GM21528 (cell line): ENCODE results near the gene STAG2.

Experiments used
- ATAC-seq: cut with Tn5 transposase; IDR thresholded peaks from one replicate; pipeline ENCODE4 v1.9.1; 2021; ENCODE audit warnings: mild to moderate bottlenecking, moderate library complexity; ENCODE audit not compliant: unreplicated experiment, low FRiP score

The STAG2 gene

GRCh38 chrX:123971982-123972381 is 10.5 kb downstream of the STAG2 start:
- no peak for ATAC-seq

- ATAC-seq, result no peak
These were observed 12.4 kb downstream of the STAG2 start for GRCh38 chrX:123973921-123974320.

- ATAC-seq, result no peak
These were observed 13.7 kb downstream of the STAG2 start for GRCh38 chrX:123975180-123975579.

DNA sequence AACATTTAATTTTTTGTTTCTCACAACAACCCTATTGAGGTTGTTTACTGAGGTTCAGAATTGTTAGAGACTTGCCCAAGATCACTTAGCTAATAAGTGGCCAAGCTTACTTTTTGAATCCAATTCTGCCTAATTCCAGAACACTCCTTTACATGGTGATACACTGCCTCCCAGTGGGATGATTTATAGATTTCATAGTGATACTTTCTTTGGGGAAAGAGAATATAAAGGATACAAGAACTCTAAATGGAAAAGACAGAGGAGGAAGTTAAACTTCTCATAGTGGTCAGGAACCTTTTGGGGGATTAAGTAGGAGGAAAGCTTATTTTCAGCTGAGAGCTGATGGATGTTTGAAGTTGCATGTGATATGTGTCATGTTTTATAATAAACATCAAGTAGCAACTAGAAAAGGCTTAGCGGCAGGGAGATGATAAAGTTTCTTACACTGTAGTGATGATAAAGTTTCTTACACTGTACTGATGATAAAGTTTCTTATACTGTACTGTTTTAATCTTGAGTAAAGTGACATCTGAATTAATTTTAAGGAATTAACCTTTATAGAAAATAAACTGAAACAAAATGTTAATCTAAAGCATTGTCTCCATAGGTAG is 15.3 kb downstream of the STAG2 start:
- no peak for ATAC-seq

DNA sequence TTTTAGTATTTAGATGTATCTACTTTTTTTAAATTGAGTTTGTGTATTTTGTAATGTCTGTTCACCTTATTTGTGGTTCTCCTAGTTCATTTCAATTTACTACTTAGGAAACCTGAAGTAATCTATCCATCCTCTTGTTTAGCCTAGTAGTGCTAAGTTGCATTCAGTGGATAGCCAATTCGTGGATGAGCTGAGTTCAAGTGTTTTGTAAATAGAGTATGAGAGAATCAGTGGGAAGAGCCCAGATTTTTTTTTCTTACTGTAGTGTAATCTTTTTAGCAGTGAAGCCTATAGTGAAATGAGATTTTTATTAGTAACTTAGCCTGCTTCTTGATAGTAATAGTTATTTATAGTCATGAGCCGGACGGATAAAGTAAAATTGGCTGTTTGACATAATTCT is 21.7 kb downstream of the STAG2 start:
- no peak for ATAC-seq

- no peak for ATAC-seq
These were observed 24.9 kb downstream of the STAG2 start for GRCh38 chrX:123986377-123986776.

DNA sequence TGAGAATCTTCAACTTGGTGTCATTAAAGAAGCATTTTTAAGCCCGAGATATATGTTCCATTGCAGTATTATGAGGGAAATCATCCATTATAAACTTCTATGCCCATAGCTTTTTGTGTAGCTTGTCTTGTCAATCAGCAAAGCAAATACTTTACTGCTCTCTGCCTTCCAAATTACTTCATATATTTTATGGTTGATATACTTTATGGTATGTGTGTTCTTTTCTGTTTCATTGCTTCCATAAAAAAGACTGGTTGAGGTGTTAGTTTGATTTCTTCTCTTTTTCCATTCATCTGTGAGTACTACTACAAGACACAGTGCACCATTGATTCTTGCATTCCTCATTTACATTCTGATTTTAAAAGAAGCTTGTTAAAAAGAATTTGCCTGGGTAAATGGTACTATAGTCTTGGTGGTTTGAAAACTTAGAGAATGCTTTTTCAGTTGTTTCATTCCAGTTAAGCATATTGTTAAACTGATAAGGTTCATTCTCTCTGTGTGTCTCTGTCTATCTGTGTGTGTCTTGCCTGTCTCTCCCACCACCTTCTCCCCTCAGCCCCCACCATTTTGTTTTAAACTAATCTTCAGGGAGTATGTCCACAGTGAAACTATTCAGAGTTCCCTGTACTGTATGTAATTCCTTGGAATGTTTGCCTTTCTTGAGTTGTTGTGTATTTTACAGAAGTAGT is 27.1 kb downstream of the STAG2 start:
- no peak for ATAC-seq

DNA sequence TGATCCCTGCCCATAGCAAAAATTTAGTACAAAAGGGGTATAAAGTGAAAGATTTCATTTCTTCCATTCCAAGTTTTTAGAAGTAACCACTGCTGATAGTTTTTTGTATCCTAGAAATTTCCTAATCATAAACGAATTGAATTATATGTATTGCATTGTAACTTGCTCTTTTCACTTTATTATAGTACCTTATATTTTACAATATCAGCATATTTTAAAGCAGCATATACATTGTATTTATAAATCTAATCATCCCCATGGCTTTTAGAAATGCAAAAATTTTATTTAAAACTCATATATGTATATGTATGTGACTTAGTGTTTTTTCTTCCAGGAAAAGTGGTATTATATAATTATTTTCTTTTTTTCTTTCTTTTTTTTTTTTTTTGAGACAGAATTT is 27.7 kb downstream of the STAG2 start:
- ATAC-seq, result no peak

GRCh38 chrX:123990169-123990568 is 28.7 kb downstream of the STAG2 start:
- ATAC-seq, result no peak

DNA sequence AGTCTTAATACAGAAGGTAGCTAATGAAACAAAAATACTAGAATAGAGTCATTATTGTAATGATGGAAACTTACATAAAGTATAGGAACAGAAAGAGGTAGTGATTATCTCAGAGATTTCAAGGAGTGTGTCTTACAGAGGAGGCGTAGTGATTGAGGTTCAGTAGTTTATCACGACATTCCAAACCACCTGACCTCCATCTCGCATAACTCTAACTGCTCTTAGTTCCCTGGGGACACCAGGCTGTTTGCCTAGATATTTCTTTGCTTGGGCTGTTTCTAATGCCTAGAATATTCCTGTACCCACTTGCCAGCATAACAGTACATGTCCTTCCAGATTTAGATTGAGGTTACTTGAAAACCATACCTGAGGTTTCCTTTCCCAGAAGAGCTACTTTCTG is 29.1 kb downstream of the STAG2 start:
- ATAC-seq, result no peak

DNA sequence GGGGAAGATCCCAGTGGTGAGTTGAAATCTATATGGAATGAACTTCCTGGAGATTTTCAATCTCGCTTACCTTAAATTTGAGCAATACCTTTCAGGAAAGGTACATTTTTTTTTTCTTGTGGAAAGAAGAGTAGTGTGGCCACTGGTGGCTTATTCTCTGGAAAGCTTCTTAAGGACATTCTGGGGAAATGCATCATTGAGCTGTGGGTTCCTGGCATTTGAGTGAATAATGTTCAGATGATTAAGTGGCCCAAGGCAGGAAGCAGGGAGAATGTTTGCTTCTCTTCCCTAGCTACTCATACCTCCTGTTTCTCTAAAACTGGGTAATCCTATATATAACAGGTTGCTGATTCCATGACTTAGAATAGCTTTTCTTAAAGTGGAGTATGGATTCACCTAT is 31.8 kb downstream of the STAG2 start:
- no peak for ATAC-seq

DNA sequence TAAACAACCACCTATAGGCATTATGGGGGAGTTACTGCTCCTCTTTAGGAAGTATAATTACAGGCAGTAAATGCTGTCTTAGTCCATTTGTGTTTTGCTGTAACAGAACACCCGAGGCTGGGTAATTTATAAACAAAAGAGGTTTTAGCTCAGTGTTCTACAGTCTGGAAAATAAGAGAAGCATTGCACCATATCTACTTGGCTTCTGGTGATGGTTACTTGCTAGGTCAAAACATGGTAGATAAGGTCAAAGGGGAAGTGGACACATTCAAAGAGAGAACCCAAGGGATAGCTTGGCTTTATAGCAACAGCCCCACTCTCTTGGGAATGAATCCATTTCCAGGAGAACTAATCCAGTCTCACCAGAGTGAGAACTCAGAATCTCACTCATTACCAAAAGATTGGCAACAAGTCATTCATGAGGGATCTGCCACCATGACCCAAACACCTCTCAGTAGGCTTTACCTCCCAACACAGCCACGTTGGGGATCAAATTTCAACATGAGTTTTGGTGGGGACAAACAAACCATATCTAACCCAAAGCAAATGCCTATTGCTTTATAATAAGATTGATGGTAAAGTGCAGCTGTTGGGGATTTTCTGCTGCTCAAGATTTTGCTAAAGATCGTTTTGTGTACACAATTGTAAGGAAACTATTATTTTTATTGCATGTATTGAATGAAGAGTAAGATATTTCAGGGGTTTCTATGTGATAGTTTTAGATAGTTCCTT is 32.6 kb downstream of the STAG2 start:
- no peak for ATAC-seq

- no peak for ATAC-seq
These were observed 33.2 kb downstream of the STAG2 start for GRCh38 chrX:123994730-123995129.

DNA sequence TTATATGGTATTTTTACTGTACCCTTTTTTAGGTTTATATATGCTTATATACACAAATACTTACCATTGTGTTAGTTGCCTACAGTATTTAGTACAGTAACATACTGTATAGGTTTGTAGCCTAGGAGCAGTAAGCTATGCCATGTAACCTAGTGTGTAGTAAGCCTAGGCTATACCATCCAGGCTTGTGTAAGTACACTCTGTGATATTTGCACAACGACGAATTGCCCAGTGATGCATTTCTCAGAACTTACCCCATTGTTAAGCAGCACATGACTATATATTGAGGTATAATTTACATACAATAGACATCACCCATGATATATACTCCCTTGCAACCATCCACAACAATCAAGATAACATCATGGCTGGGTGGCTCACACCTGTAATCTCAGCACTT is 40.1 kb downstream of the STAG2 start:
- no peak for ATAC-seq

DNA sequence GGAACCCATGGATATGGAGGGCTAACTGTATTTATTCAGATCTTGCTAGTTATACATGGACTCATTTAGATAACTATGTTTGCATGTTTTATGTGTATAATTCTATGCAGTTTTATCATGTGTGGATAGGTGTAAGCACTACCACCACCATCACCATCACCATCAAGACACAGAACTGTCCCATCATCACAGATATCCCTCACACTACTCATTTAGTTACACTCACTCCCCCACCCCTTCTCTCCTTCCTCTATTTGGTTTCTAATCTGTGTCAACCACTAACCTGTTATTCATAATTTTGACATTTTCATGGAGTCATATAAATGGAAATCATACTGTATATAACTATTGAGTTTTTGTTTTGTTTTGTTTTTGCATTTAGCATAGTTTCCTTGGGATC is 43.7 kb downstream of the STAG2 start:
- ATAC-seq, result no peak

GRCh38 chrX:124010157-124010556 is 48.7 kb downstream of the STAG2 start:
- ATAC-seq, result peak; percentile 85

DNA sequence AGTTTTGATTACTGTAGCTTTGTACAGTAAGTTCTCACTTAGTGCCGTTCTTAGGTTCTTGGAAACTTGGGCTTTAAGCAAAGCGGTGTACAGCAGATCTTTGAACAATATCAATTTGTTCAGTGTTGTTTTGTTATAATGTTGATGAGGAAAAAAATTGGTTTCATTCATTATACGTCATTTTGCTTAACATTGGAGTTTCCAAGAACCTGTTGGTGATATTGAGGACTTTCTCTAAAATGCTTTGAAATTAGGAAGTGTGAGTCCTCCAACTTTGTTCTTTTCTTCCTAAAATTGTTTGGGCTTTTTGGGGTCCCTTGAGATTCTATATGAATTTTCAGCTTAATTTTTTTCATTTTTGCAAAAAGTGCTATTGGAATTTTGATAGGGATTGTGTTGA is 49.1 kb downstream of the STAG2 start:
- ATAC-seq, result no peak

DNA sequence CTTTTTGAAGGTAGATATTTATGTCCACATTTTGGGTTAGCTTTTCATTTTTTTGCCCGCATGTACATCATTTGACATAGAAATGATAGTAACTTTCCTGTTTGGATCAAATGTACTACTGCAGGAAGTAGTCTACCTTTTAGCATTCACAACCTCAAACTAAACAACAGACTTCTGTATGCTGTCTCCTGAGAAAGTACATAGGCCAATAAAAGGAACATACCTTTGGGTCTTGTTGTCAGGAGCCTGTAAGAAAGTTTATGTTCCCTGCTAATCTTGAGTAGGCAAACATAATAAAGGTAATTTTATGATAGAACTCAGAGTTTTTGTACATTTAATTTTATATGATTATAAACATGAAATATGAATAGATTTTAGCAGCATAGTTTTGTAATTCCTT is 54.2 kb downstream of the STAG2 start:
- ATAC-seq, result no peak

- ATAC-seq, result no peak
These were observed 55.3 kb downstream of the STAG2 start for GRCh38 chrX:124016825-124017224.

- no peak for ATAC-seq
These were observed 56.5 kb downstream of the STAG2 start for GRCh38 chrX:124018023-124018422.

DNA sequence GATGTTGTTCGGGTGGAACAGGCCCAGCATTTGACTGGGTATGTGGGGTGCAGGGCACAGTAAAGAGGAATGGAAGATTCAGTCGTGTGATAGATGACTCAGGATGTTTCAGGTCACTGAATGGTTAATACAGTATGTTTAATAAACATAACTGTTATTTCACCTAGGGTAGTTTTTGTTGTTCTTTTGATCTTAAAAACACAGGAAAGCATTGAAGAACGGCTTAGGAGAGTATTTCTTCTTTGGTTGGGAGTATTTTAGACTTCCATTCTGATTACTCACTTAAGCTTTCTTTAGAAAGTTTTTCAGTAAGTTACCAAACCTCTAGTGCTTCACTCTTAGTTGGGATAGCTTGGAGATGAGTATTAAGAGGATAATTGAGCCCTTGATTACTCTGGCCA is 62.3 kb downstream of the STAG2 start:
- no peak for ATAC-seq

- ATAC-seq, result no peak
These were observed 65.0 kb downstream of the STAG2 start for GRCh38 chrX:124026529-124026928.
